ENCODE measurements around the gene SYNGR2. TPM values are rescaled to one million over a fixed set of nuclear protein-coding genes. Genes with fewer than 3 reads are reported as not detected.
A peak's percentile ranks its signal among the peaks of the same experiment; 100 is the strongest.

Gene SYNGR2
- total and polyA plus RNA-seq, 2 of the 8 experiments (the other 6 are each of a cell fraction or from before 2014, with no cell fraction given) = 50.0 to 139 TPM

DNA sequence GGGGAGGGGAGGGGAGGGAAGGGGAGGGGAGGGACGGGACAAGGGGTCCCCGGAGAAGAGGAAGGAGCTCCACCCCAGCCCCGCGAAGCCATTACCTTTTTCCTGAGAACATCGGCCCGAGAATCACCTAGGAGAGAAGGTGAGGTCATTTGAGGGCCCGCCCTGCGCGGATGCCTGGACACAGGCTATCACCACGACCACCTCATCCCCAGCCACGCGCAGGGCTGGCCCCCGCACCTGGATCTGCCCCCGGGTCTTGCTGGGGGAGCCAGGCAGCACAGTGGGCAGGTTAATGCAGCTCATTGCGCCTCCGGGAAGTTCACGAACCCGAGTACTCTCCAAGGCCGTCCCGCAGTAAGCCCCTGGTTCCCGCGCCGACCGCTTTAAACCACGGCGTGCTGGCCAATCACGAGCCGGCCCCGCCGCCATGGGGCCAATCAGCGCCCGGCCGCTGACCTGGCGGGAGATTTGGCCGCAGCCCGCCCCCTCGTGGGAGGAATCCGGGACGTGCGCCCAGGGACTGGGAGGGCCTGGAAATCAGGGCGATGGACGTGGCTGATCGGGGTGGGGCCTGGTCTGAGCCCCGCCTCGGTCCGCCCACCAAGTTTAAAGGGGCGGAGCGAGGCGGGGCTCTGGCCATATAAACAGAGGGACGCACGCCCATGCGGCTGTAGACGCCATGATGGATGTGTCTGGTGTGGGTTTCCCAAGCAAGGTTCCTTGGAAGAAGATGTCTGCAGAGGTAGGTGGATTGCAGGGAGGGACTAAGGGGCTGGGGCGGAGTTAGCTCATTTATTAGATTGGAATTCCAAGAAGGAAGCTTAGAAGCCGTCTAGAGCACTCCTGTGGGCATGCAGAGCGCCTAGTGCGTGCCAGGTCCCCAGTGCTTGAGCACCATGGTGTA lies 18.6 kb downstream of the SYNGR2 start, which contains the start of the genes AFMID and TK1:
Gene AFMID, plus strand, starts transcription at position 671 of the 904 bp plus-strand sequence. Its CDS starts 9 bp downstream, at position 680.
Gene TK1, minus strand, starts transcription at position 361 of the 904 bp plus-strand sequence. Its CDS starts 58 bp downstream, at position 303.
- Histone ChIP-seq H3K23ac (ENCODE audit: insufficient read length) (no peak within 1 kb of the TSS), H3K27me3 (replicated peaks in 1 of 4; ENCODE audit: control insufficient read depth in 3 of 4, extremely low read depth in 1 of 4, insufficient read depth in 3 of 4, low read length in 3 of 4) (no peaks in the 10 kb centered on the region; a peak in 1 of 7 replicates), H3K79me1 (ENCODE audit: low read depth, low read length) (peaks cover 12% of the 10 kb centered on the region), H3K36me3 (ENCODE audit: control insufficient read depth in 2 of 4, insufficient read depth in 4 of 4, low read length in 3 of 4) (peaks cover 15 to 38% (median 28%) of the 10 kb centered on the region in 4 experiments), H3K9me3 (ENCODE audit: insufficient read depth in 2 of 2, low read depth in 1 of 2, low read length in 1 of 2) (no peaks in the 10 kb centered on the region), H2AFZ (ENCODE audit: low read length) (0 out of 2 replicates have a peak within 1 kb of the TSS, but pooled peaks have one; percentile 43), H4K8ac (ENCODE audit: extremely low read depth, insufficient read depth, low read length) (peak within 1 kb of the TSS; percentile 98), H2AK5ac (ENCODE audit: low read depth, low read length) (no peak within 1 kb of the TSS), H3K79me2 (ENCODE audit: control insufficient read depth in 1 of 2, insufficient read depth in 2 of 2, low read length in 2 of 2) (peaks cover 0 to 42% of the 10 kb centered on the region in 2 experiments; a peak in 3 of 4 replicates), H3K9ac (replicated peaks in 1 of 4; ENCODE audit: extremely low read depth in 1 of 4, low read depth in 3 of 4, low read length in 3 of 4) (peak within 1 kb of the TSS; percentile 80 to 95 (median 94)), H2BK5ac (ENCODE audit: low read depth, low read length) (peak within 1 kb of the TSS; percentile 83; the same call in 1 of the 2 replicates), H3K27ac (ENCODE audit: low read depth, low read length) (peak within 1 kb of the TSS; percentile 94), H4K91ac (replicated peaks; ENCODE audit: insufficient read length, low read length) (peak within 1 kb of the TSS; percentile 73), H3K4me1 (replicated peaks in 1 of 4; ENCODE audit: control insufficient read depth in 3 of 4, insufficient read depth in 4 of 4, low read length in 3 of 4) (peaks cover 0 to 13% (median 5%) of the 10 kb centered on the region in 4 experiments; a peak in 6 of 7 replicates), H3K4me2 (ENCODE audit: insufficient read depth in 1 of 2, low read depth in 2 of 2, low read length in 2 of 2) (peak within 1 kb of the TSS; percentile 80 to 84), H2BK20ac (ENCODE audit: low read length) (no peak within 1 kb of the TSS), H3K18ac (ENCODE audit: extremely low read depth, low read length) (peak within 1 kb of the TSS; percentile 83), H3K4me3 (ENCODE audit: extremely low read depth in 1 of 4, insufficient read depth in 2 of 4, low read depth in 3 of 4, low read length in 4 of 4) (peak within 1 kb of the TSS; percentile 71 to 85 (median 80)), H3K23me2 (ENCODE audit: low read depth, low read length) (peaks cover 4% of the 10 kb centered on the region), H4K5ac (ENCODE audit: insufficient read length, low read depth, low read length) (peak within 1 kb of the TSS; percentile 85), H2BK12ac (ENCODE audit: low read depth, low read length) (peak within 1 kb of the TSS; percentile 29; the same call in 1 of the 2 replicates), H3K56ac (replicated peaks; ENCODE audit: insufficient read length, low read depth, low read length) (peak within 1 kb of the TSS; percentile 88), H2BK120ac (replicated peaks; ENCODE audit: low read depth, low read length) (peak within 1 kb of the TSS; percentile 33), H4K20me1 (replicated peaks in 1 of 2; ENCODE audit: control insufficient read depth in 1 of 2, insufficient read depth in 2 of 2, low read length in 2 of 2) (peaks cover 10 to 12% of the 10 kb centered on the region in 2 experiments), H3K14ac (ENCODE audit: insufficient read length) (no peak within 1 kb of the TSS), H2BK15ac (ENCODE audit: low read length) (no peak within 1 kb of the TSS), H3K4ac (replicated peaks; ENCODE audit: insufficient read length, low read depth, low read length) (peak within 1 kb of the TSS; percentile 85)
- ChIA-PET POLR2A (ENCODE audit: partially characterized antibody) (interaction anchor here (0.5 to 7.3 kb wide), 39 partner anchors 10 to 658 kb away, joined by 3 to 131 read pairs (median 5); partner anchors contain the start of genes BIRC5, TMC6 and TMC8), CTCF (ENCODE audit: partially characterized antibody) (interaction anchor here (1.0 to 6.9 kb wide), 16 partner anchors 11 to 59 kb away, joined by 3 to 76 read pairs (median 5); partner anchors contain the start of genes BIRC5 and TMC6)
- DNase-seq (ENCODE audit: low read depth in 1 of 2, low spot score in 2 of 2) (peak; percentile 95 to 100), FAIRE-seq (no peak)
- 5% methylated on average over 53 of the region's 57 CpGs; no CpG with 5 or more reads in 1 of the 2 experiments for WGBS, 2 experiments (ENCODE audit: extremely low coverage in 1 of 2, insufficient coverage in 1 of 2, insufficient read length in 1 of 2, insufficient replicate concordance in 2 of 2, low coverage in 1 of 2, low lambda C conversion rate in 2 of 2, missing lambda C conversion rate in 1 of 2)
- TF ChIP-seq CBX5 (IDR thresholded peaks at IDR 0.05; ENCODE audit: low read depth, low read length) (no peak), JUN (IDR thresholded peaks at IDR 0.05; ENCODE audit: low read depth, low read length) (no peak), ATF3 (IDR thresholded peaks at IDR 0.05; ENCODE audit: insufficient read depth, low read depth, low read length) (peak; percentile 20; the same call in 1 of the 2 replicates), NRF1 (IDR thresholded peaks at IDR 0.05; ENCODE audit: low read depth, low read length) (no peak; the same call in 1 of the 2 replicates), KDM4A (IDR thresholded peaks at IDR 0.05; ENCODE audit: low read depth, low read length, severe bottlenecking) (peak; percentile 45), ASH2L (IDR thresholded peaks at IDR 0.05; ENCODE audit: low read length) (peak; percentile 61), CREB1 (IDR thresholded peaks at IDR 0.05) (peak; percentile 63), GTF2F1 (IDR thresholded peaks at IDR 0.05; ENCODE audit: borderline replicate concordance, low read depth, low read length) (peak; percentile 85), TBP (IDR thresholded peaks at IDR 0.05; ENCODE audit: low read depth, low read length) (peak; percentile 96), POLR2A (IDR thresholded peaks at IDR 0.05; ENCODE audit: control extremely low read depth in 1 of 2, low read depth in 2 of 2, low read length in 2 of 2) (peak; percentile 98)

Data from H1 (cell line).